GM19099 (cell line): ENCODE measurements around the gene MRPS14.

Experiments used
- POLR2A ChIP-seq: IDR thresholded peaks from 3 replicates; pipeline ENCODE4 v1.6.1; 2011; ENCODE audit warnings: low read depth; ENCODE audit not compliant: insufficient read length; ENCODE audit errors: extremely low read depth

Gene MRPS14

DNA sequence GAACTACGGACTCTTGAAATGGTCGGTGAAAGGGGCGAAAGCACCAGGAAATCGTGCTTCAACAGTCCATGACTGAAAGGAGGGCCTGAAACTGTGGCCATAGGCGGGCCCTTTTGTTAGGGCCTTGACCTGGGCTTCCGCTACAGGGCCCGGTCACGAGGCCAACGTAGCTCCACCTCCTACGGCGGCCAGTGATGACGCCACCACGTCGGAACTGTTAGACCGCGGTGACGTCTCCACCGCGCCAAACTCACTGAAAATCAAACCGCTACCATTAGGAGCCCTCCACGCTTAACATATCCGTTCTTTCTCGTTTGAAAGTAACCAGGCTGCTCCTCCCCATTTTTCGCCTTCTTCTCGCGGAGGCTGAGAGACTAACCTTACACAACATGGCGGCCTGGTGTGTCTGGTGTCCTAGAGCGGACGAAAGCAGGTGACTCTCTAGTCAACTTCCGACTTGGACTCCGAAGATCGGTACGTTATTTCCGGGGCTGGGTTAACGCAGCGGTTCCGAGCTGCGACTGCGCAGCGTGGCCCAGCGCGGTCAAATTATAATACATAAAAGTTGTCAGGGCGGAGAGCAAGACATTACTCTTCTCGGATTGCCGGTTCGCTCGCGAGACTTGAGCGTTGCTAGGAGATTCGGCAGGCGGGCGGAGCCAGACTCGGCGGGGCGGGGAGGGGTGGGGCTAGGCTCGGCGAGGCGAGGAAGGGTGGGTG, 23.8 kb downstream of the MRPS14 start:
- peak; percentile 96 for TF ChIP-seq POLR2A

DNA sequence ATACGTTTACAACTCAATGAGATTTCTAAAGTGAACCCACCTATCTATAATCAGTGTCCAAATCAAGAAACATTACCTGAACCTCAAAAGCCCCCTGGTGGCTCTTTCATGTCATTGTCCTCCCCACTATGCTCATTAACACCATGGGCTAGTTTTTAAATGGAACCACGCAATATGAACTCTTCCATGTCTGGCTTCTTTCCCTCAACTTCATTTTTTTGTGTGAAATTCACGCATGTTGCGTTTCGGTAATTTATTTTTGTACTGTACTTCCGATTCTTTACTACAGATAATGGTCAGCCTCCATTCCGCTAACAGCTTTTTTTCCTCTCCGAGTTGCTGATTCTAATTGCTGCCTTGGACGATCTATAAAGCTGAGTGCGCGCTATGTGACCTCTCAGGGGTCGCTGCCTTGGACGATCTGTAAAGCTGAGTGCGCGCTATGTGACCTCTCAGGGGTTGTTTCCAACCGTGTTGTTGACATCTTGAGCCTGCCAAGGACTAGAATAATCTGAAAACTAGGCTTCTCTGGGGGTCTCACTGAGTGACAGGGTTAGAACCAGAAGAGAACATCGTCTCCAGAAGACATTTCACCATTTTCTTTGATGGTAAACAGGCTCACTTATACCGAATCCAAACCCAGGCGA, 24.5 kb downstream of the MRPS14 start:
- no peak for TF ChIP-seq POLR2A

DNA sequence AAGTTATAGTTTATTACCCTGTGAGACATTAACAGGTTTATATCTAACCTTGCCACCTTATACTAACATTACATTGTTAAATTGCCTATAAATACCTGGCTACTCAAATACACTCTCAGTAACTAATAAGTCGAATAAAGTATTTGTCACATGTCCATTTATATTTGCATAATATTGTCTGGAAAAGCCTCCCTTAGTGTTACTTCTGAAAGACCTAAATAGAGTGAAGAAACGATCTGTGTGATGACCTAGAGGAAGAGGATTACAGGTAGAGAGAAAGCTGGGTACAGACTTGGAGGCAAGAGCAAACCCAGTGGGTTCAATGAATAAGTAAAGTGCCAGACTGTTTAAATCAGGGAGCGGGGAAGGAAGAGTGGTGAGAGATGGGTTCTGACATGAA, 26.2 kb downstream of the MRPS14 start:
- TF ChIP-seq POLR2A: no peak

DNA sequence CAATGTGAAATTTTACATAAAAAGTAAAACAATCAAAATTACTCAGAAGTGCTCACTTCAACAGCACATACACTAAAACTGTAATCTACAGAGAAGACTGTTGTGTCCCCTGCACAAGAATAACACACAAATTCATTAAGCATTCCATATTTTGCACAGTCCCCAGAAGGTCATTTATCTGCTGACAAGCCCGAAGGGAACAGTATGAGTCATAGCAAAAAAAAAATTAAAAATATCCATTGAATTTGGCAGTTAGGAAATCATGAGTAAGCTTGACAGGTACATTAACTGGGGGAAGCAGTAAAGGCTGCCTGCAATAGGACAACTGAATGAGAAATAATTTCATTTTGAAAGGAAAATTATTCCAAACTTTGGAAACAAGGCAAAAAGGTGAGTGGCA, 26.7 kb downstream of the MRPS14 start:
- no peak for TF ChIP-seq POLR2A

DNA sequence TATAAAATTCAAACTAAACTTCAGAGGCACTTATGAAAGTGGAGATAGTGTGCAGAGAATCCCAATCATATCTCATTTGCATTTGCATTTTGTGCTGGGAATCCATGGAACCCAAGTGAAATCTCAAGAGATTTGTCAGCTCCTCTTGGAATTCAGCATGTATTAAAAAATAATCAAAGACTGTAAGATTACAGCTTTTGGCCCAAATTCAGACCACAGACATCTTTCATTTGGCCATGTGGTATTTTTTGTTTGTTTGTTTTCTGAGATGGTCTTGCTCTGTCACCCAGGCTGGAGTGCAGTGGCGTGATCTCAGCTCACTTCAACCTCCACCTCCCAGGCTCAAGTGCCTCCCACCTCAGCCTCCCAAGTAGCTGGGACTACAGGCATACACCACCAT, 27.3 kb downstream of the MRPS14 start:
- TF ChIP-seq POLR2A: no peak

DNA sequence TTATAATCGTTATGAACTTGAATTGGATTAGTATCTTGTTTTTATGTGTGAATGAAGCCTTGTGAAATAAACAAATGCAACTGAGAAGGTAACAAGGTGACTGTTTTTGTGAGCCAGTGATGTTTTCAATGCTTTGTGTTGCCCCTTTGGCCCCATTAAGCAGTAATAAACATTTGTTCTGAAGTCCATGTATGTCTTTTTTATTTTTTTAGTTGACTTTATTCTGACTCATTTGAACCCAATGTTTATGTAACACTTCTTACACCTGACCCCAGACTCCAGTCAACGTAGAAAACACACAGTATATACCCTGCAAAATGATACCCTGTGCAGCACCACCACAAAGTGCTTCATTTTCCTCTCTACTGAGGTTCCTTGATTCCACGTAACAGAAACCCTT, 28.1 kb downstream of the MRPS14 start:
- no peak for TF ChIP-seq POLR2A

DNA sequence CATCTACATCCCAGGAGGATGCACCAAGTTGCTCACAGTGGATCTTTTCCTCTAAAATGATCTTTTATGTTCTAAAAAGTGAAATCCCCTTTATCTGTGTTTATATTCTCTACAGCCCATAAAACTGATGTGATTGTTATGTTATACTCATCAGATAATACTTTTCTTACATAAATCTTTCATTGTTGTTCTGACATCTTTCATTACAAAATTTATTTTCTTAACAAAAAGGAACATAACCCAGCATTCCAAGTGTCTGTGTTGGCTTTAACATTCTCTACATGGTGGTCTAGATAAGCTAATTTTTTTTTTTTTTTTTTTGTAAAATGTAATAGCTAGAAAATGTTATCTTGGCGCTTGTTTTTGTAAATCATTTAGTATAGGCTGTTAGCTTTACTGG, 31.8 kb downstream of the MRPS14 start:
- no peak for TF ChIP-seq POLR2A

DNA sequence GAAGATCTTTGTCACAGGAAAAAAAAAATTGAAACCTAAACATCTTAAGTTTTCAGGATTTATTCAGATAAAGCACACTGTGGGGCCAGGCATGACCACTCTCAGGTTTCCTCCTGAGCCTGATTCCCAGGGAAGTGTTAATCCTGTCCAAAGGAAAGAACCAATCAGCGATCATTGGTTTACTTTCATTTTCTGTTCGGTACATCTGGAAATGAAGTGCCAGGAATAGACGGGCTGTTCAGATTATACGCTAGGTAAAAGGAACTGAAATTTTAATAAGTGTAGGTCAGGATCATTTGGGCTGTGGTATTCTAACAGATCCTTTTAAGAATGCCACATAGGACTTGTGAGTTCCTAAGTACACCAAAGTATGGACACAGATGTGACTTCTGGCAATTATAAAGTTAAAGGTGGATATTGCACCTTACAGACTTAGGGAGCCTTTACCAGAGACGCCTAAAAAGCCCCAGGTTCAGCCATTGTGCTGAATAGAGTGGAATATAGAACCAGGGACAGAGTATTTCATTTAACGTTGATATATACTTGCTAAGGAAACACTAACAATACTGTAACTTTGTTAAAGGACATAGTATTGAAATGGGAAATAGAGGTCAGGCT, 32.7 kb downstream of the MRPS14 start:
- no peak for TF ChIP-seq POLR2A

DNA sequence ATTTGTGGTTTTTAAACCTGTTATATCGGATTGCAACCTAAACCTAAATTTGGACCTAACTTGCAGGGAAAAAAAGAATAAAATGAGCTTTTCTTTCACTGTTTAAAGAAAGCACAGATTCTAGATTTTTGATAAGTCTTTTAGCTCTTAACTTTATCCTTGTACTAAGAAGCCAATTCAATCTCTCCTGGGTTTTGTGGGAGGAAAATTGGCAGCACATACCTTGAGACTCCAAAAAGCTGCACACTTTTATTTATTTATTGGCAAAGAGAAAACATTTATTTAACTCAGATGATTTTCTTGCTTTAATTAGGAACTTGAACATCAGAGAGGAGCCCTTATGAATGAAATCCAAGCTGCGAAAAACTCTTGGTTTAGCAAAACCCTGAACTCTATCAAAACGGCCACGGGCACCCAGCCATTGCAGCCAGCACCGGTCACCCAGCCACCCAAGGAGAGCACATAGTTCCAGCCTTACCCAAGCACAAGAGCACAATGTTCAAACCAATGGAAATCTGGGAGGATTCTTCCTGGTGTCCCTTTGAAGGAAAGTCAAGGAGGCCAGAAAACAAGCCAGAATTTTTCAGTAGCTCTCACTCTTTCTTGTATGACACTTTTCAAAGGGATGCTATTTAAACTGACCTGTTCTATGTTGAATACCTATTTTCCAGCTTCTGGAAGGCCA, 33.5 kb downstream of the MRPS14 start:
- TF ChIP-seq POLR2A: no peak

DNA sequence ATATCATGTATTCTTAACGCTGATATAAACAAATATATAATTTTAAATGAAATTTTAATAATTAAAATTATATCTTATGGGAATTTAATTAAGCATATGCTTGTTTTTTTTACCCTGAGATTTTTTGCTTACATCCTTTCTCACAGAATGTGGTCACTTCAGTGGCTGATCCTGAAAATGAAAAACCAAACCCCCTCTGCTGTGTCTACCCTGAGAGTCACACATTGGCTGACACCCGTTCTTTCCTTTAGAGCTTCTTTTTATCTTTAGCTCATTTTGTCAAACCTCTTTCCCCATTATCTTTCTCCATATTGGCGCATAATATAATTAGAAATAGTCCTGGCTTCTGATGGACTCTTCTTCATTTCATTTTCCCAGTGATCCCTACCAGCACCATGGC, 34.2 kb downstream of the MRPS14 start:
- no peak for TF ChIP-seq POLR2A

DNA sequence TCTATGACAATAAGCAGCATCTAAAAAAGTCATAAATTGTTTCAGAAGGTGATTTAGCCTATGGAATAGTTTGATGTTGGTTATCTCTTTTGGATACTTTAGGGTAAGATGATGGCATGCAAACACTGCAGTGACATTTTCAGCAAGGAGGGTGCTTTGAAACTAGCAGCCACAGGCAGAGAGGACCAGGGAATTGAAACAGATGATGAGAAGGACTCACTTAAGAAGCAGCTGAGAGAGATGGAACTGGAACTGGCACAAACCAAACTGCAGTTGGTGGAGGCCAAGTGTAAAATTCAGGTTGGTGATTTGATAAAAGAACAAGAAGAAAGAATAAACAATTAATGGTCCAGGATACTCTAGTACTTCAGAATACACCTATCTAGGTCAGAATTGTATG, 34.7 kb downstream of the MRPS14 start:
- TF ChIP-seq POLR2A: no peak

DNA sequence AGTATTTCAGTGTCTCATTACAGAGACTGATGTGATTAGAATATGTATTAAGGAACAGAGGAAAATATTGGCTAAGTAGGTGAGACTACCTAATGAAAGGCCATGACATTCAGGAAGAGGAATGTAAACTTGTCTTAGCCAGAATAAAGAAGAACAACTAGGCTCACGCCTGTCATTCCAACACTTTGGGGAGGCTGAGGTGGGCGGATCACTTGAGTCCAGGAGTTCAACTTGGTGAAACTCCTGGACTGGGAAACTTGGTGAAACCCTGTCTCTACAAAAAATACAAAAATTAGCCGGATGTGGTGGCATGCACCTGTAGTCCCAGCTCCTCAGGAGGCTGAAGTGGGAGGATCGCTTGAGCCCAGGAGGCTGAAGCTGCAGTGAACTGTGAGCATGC, 38.3 kb downstream of the MRPS14 start:
- TF ChIP-seq POLR2A: no peak

DNA sequence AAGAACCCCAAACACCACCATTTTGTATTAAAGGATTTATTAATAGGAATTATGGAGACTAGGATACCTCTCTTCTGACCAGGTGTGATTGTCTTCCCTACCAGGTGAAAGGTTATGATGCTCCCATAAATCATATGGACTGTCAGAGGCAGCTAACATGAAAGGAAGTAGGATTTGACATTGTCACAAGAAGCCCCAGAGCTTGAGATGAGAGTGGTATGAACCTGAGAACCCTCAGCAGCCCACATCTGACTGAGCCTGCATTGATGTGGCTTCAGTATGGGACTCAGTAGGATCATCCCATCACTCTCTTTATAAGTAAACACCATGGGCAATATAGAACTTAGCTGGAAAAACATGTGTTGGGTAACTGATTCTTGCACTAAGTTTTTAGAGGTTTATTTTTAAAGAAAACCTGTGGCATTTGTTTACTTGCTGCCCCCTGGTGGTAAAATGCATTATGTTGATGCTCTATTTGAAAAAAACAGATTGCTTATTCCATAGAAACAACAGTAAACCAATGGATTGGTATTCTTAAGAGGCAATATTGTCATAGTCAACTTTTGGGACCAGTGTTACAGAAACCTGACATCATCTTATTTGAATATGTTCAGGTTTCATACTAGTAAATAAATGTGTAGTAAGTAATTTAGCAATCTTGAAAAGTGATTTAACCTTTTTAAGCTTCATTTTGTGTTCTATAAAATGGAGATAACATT, 40.1 kb downstream of the MRPS14 start:
- no peak for TF ChIP-seq POLR2A

DNA sequence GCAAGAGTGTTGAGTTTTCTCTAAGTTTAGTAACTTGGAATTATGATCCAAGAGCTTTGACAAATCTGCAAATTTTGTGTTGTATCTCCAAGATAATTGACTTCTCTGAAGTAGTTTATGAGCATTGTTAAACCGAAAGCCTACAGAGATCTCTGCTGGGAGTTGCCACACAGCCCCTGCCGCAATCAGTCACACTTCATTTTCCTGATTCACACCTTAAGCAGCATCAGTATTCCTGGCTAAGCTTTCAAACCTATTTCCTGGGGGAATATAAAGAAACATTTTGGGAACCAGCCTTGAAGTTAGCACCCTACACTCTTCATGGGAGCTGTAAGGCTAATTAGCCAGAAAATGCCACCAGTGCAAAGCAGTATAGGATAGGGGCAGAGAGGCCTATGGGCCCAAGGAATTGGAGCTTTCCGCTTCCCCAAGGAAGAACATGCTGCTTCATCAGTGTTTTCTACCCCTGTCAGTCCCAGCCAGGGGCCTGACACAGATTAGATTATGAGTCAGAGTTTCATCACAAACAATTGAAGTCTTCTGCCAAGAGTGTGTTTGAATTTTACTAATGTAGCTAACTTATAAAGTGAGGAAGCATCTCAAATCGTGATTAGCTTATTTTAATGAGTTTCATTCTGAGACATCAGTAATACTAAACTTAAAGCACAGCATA, 46.7 kb downstream of the MRPS14 start:
- TF ChIP-seq POLR2A: no peak
